NCI-H2081 (cell line): ENCODE data around the gene WDR44.
"Not testable (repeated sequence)": the region's sequence is repeated elsewhere in the genome, so short reads cannot be mapped to it uniquely, and the experiment has no call there.

Experiments used
- DNase-seq, 2 experiments: peaks; one replicate each; lab custom pipeline; 2025; lab: John Stamatoyannopoulos, UW

Gene WDR44

DNA sequence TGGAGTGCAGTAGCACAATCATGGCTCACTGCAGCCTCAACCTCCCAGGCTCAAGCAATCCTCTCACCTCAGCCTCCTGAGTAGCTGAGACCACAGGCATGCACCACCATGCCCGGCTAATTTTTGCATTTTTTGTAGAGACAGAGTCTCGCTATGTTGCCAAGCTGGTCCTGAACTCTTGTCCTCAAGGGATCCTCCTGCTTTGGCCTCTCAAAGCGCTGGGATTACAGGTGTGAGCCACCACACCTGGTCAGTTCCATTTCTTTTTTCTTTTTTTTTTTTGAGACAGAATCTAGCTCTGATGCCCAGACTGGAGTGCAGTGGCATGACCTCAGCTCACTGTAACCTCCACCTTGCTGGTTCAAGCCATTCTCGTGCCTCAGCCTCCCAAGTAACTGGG is 136.5 kb downstream of the WDR44 start:
- DNase-seq, result not testable (repeated sequence)

DNA sequence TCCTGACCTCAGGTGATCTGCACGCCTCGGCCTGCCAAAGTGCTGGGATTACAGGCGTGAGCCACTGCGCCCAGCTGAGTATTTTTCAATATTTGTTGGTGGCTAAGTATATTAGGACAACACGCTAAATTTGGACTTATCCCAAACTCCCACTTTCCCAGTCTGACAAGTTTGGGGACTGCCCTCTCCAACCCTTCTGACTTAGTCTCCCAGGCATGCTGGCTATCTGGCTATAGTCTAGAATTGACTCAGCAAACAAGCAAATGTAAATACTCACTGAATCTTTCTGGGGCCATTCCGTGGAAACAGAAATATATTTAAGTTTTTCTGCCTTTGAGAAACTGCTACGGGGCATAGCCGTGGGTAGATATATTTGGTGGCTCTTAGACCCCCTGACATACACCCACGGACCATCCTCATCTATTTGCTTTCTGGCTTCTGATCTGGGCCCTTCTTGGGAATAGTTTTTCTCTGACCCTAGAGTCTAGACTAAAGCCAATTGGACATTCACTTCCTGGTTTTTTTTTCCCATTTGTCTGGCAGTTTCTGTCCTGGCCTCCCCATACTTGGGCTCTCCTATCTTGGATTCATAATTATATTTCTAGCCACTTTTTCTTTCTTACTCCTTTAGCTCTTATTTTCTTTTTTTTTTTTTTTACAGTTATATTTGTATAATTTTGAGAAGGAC is 138.5 kb downstream of the WDR44 start:
- no peak for DNase-seq

GRCh38 chrX:118486693-118487092 is 140.8 kb downstream of the WDR44 start:
- DNase-seq, result not testable (repeated sequence)

DNA sequence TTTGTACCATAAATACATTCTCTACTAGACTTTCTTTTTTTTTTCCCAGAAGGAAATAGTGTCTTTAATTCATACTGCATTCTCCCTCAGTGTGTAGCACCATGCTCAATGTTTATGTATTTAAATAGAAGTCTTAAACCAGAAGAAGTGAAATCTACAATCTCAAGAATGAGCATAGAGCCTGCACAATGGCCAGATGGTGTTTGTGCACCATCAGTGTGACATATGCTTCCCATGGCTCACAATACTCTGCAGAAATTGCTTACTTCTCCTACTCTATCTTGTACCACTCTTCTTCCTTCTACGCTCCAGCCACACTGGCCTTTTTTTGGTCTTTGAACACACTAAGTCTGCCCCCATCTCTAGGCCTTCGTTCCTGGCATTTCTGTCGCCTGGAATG is 147.1 kb downstream of the WDR44 start:
- no peak for DNase-seq

GRCh38 chrX:118493653-118494297 is 147.9 kb downstream of the WDR44 start:
- DNase-seq, result no peak

DNA sequence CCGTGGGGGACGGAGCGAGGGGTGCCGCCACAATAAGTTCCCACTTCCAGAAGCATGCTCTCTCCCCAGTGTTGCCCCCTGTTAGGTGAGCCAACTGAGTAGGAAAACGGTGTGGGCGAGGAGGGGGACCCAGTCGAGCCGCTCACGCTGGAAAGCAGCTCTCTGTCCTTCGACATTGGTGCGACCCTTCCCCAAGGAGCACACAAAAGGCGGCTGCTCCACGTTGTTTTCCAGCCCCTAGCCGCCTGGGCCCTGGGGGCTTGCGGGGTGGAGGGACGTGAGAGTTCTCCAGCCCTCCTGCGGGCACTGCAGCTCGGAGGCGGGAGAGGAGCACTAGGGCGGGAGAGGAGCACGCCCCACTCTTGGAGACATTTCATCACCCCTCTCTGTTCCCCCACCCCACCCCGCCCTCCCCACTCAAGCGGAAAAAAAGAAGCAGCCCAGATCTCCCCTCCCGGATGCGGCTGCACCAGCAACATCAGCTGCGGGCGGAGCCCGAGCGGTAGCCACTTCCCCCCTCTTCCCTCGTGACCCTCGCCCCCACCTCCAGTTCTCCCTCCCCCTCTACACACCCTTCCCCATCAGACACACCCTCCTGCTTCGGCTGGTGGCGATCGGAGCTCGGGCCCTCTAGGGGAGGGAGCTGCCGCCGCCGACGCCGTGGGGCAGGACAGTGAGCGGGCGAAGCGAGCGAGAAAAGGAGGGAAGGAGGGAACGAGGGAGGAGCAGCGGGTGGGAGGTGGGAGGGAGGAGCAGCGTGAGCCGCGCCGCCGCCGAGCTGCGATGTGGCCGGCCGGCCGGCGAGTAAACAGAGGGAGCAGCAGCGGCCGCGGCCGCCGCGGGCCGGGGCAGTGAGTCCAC is 149.4 kb downstream of the WDR44 start, which contains the start of gene DOCK11:
Gene DOCK11 (plus strand): TSS at position 755 of the 861 bp plus-strand sequence. CDS start 157 bp downstream, outside the sequence.
- DNase-seq, result peak; percentile 84 to 87

GRCh38 chrX:118495958-118496762 is 150.3 kb downstream of the WDR44 start:
- DNase-seq, result peak; percentile 67 to 87

DNA sequence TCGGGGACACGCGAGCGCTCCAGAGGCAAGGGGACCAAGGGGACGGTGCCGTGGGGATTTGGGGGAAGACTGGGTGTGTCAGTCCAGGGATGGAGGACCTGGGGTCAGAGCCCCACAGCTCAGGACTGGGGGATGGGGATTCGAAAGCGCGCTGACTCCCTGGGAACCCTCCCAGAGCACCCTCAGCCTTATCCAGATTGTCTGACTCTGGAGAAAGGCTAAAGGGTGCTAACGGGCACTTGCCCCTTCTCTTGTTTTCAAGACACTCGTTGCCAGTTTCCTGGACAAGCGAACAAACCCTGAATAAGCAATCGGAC is 150.8 kb downstream of the WDR44 start:
- no peak for DNase-seq

DNA sequence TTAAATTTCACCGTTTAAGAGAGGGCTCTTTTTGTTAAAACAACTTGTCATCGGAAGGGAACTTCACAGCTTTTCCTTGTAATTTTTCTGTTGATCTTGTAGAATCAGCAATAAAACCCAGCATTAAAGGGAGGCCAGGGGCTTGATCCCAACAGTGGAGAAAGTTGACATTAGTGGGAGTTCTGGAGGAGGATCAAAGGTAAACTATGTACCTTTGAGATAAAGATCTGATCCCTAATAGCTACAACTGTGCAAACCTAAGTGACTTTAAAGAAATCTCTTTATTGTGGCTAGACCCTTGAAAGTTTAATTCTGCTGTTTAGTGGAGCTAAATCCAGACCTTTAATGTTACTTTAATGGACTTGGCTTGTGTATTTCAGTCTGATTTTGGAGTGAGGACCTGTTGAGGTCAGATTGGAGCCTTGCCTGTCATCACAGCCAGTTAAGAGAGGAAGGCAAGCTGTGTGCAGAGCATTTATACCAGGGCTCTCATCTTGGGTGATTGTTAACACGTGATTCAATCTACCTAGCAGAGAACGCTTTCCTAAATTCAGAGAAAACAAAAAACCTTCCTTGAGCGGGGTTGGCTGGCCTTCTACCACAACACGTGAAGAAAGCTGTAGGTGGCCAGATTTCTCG is 151.4 kb downstream of the WDR44 start:
- no peak for DNase-seq

GRCh38 chrX:118498351-118498750 is 152.4 kb downstream of the WDR44 start:
- DNase-seq, result no peak

DNA sequence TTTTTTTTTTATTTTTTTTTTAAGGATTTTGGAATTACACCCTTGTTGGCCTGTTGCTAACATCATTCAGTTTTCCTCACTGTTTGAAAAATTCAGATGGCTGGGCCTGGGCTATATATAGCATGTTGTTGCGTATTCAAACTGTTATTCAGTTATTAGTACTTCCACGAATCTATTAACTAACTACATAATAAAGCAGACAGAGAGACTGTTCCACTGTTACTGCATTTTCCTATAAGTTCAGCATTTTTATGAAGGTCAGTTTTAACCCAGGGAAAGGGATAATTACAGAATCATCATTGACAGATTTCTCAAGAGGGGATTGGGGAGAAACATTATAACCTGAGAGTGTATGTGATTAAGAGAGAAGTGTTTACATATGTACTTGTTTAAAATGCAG is 152.8 kb downstream of the WDR44 start:
- no peak for DNase-seq

DNA sequence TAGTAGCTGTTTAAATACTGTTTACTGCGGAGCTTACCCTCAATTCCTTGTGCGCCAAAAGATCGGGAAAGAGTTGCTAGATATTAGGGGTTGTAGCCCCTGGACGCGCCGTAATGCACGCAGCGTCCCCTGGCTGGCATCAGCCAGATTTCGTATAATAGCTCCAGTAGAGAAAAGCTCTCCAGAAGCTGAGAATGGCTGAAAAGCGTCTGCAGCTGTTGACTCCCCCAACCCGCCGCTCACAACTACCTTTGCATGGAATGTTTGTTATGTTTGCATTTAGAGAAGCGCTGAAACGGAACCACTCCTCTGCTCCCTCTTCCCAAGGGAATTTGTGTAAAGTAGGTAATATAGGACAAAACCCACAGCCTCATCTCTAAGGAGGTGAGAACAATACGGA is 153.4 kb downstream of the WDR44 start:
- DNase-seq, result no peak
